HG02981 (cell line): Measurements from ENCODE around the gene IPCEF1.
"Not testable (repeated sequence)": the region's sequence is repeated elsewhere in the genome, so short reads cannot be mapped to it uniquely, and the experiment has no call there.

ENCODE experiments used
- ATAC-seq: cut with Tn5 transposase; IDR thresholded peaks from one replicate; pipeline ENCODE4 v1.9.1; 2021; ENCODE audit warnings: mild to moderate bottlenecking, moderate library complexity; ENCODE audit not compliant: unreplicated experiment

The IPCEF1 gene

GRCh38 chr6:154251116-154251515, 105.5 kb downstream of the IPCEF1 start:
- no peak for ATAC-seq

GRCh38 chr6:154249499-154250298, 106.9 kb downstream of the IPCEF1 start:
- peak; percentile 69 for ATAC-seq

GRCh38 chr6:154247119-154247861, 109.3 kb downstream of the IPCEF1 start:
- peak; percentile 31 for ATAC-seq

- no peak for ATAC-seq
These were observed 109.9 kb downstream of the IPCEF1 start for GRCh38 chr6:154246723-154247118.

GRCh38 chr6:154245506-154245905, 111.1 kb downstream of the IPCEF1 start:
- ATAC-seq: no peak

- no peak for ATAC-seq
These were observed 112.5 kb downstream of the IPCEF1 start for GRCh38 chr6:154243793-154244750.

- no peak for ATAC-seq
These were observed 113.8 kb downstream of the IPCEF1 start for GRCh38 chr6:154242617-154243357.

- ATAC-seq: no peak
These were observed 115.0 kb downstream of the IPCEF1 start for GRCh38 chr6:154241581-154241980.

- not testable (repeated sequence) for ATAC-seq
These were observed 115.5 kb downstream of the IPCEF1 start for GRCh38 chr6:154241061-154241460.

GRCh38 chr6:154239392-154239791, 117.2 kb downstream of the IPCEF1 start:
- ATAC-seq: no peak

- ATAC-seq: no peak
These were observed 117.8 kb downstream of the IPCEF1 start for GRCh38 chr6:154238831-154239230.

- ATAC-seq: no peak
These were observed 119.8 kb downstream of the IPCEF1 start for GRCh38 chr6:154236646-154237301.

- ATAC-seq: peak; percentile 64
These were observed 122.4 kb downstream of the IPCEF1 start for GRCh38 chr6:154234019-154234772.

- no peak for ATAC-seq
These were observed 123.2 kb downstream of the IPCEF1 start for GRCh38 chr6:154233383-154233782.

- ATAC-seq: no peak
These were observed 124.3 kb downstream of the IPCEF1 start for GRCh38 chr6:154232013-154232910.

- ATAC-seq: no peak
These were observed 125.5 kb downstream of the IPCEF1 start for GRCh38 chr6:154230910-154231595.

- ATAC-seq: no peak
These were observed 126.2 kb downstream of the IPCEF1 start for GRCh38 chr6:154230393-154230792.
